ENCODE results near the gene EIF4G3. TPM values are rescaled to one million over a fixed set of nuclear protein-coding genes. Genes with fewer than 3 reads are reported as not detected.
"Not testable (repeated sequence)": the region's sequence is repeated elsewhere in the genome, so short reads cannot be mapped to it uniquely, and the experiment has no call there.

Gene EIF4G3
- total and polyA plus RNA-seq, 2 of the 8 experiments (the other 6 are each of a cell fraction or from before 2014, with no cell fraction given), result 47.5 to 66.6 TPM

DNA sequence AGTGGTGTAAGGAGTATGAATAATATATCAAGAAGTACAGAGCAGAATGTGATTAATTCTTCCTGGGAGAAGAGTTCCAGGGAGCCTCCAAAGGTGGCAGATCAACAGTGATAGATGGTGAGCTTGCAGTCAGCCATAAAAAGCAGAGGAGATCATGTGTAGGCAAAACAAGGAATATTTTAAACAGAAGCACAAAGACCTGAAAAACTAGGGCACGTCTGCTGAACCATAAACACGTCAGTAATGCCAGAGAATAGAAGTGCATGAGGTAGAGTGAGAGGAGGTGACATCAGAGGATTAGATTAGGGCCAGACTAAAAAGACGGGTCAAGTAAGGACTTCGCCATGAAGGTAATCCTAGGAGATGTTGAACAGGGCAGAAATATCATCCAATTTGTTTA is 151.8 kb downstream of the EIF4G3 start (continued):
- TF ChIP-seq HDAC6 (IDR thresholded peaks at IDR 0.05; ENCODE audit: low read depth, low read length) (no peak), SRF (IDR thresholded peaks at IDR 0.05; ENCODE audit: low read depth, low read length) (no peak), TBP (IDR thresholded peaks at IDR 0.05; ENCODE audit: low read depth, low read length) (no peak), RFX5 (IDR thresholded peaks at IDR 0.05; ENCODE audit: borderline replicate concordance, low read depth, low read length) (no peak), SAP30 (IDR thresholded peaks at IDR 0.05; ENCODE audit: insufficient read depth, insufficient replicate concordance, low read length) (no peak)

DNA sequence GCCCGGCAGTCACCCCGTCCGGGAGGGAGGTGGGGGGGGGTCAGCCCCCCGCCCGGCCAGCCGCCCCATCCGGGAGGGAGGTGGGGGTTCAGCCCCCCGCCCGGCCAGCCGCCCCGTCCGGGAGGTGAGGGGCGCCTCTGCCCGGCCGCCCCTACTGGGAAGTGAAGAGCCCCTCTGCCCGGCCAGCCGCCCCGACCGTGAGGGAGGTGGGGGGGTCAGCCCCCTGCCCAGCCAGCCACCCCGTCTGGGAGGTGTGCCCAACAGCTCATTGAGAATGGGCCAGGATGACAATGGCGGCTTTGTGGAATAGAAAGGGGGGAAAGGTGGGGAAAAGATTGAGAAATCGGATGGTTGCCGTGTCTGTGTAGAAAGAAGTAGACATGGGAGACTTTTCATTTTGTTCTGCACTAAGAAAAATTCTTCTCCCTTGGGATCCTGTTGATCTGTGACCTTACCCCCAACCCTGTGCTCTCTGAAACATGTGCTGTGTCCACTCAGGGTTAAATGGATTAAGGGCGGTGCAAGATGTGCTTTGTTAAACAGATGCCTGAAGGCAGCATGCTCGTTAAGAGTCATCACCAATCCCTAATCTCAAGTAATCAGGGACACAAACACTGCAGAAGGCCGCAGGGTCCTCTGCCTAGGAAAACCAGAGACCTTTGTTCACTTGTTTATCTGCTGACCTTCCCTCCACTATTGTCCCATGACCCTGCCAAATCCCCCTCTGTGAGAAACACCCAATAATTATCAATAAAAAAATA is 152.4 kb downstream of the EIF4G3 start:
- H3K79me1 ChIP-seq (ENCODE audit: low read depth, low read length); H3K4ac ChIP-seq (replicated peaks; ENCODE audit: insufficient read length, low read depth, low read length); H4K5ac ChIP-seq (ENCODE audit: insufficient read length, low read depth, low read length); H3K14ac ChIP-seq (ENCODE audit: insufficient read length); H3K9ac ChIP-seq (replicated peaks in 1 of 4; ENCODE audit: extremely low read depth in 1 of 4, low read depth in 3 of 4, low read length in 3 of 4); H2AFZ ChIP-seq (ENCODE audit: low read length); H3K36me3 ChIP-seq (ENCODE audit: control insufficient read depth in 2 of 4, insufficient read depth in 4 of 4, low read length in 3 of 4); FAIRE-seq; H4K20me1 ChIP-seq (replicated peaks in 1 of 2; ENCODE audit: control insufficient read depth in 1 of 2, insufficient read depth in 2 of 2, low read length in 2 of 2); POLR2A ChIA-PET (ENCODE audit: partially characterized antibody); H4K91ac ChIP-seq (replicated peaks; ENCODE audit: insufficient read length, low read length); H3K4me1 ChIP-seq (replicated peaks in 1 of 4; ENCODE audit: control insufficient read depth in 3 of 4, insufficient read depth in 4 of 4, low read length in 3 of 4); H2BK12ac ChIP-seq (ENCODE audit: low read depth, low read length); H4K8ac ChIP-seq (ENCODE audit: extremely low read depth, insufficient read depth, low read length); H2BK20ac ChIP-seq (ENCODE audit: low read length); H3K23ac ChIP-seq (ENCODE audit: insufficient read length); H2BK120ac ChIP-seq (replicated peaks; ENCODE audit: low read depth, low read length); H3K23me2 ChIP-seq (ENCODE audit: low read depth, low read length); H3K56ac ChIP-seq (replicated peaks; ENCODE audit: insufficient read length, low read depth, low read length); H3K4me2 ChIP-seq (ENCODE audit: insufficient read depth in 1 of 2, low read depth in 2 of 2, low read length in 2 of 2); H2BK15ac ChIP-seq (ENCODE audit: low read length); H3K27me3 ChIP-seq (replicated peaks in 1 of 4; ENCODE audit: control insufficient read depth in 3 of 4, extremely low read depth in 1 of 4, insufficient read depth in 3 of 4, low read length in 3 of 4); H3K27ac ChIP-seq (ENCODE audit: low read depth, low read length); H2BK5ac ChIP-seq (ENCODE audit: low read depth, low read length); H2AK5ac ChIP-seq (ENCODE audit: low read depth, low read length); CTCF ChIA-PET (ENCODE audit: partially characterized antibody); H3K18ac ChIP-seq (ENCODE audit: extremely low read depth, low read length); H3K4me3 ChIP-seq (ENCODE audit: extremely low read depth in 1 of 4, insufficient read depth in 2 of 4, low read depth in 3 of 4, low read length in 4 of 4); DNase-seq (ENCODE audit: low read depth in 1 of 2, low spot score in 2 of 2): not testable (repeated sequence)
- peaks cover 0 to 44% of the 10 kb centered on the region in 2 experiments; a peak in 2 of 4 replicates for H3K79me2 ChIP-seq (ENCODE audit: control insufficient read depth in 1 of 2, insufficient read depth in 2 of 2, low read length in 2 of 2)
- 86% methylated on average over 4 of the region's 26 CpGs; no CpG with 5 or more reads in 1 of the 2 experiments for WGBS, 2 experiments (ENCODE audit: extremely low coverage in 1 of 2, insufficient coverage in 1 of 2, insufficient read length in 1 of 2, insufficient replicate concordance in 2 of 2, low coverage in 1 of 2, low lambda C conversion rate in 2 of 2, missing lambda C conversion rate in 1 of 2)
- H3K9me3 ChIP-seq (ENCODE audit: insufficient read depth in 2 of 2, low read depth in 1 of 2, low read length in 1 of 2), result peaks cover 0 to 12% of the 10 kb centered on the region in 2 experiments; a peak in 1 of 4 replicates
